HG02938 (cell line): ENCODE measurements around the gene HECTD4.
"Not testable (repeated sequence)": the region's sequence is repeated elsewhere in the genome, so short reads cannot be mapped to it uniquely, and the experiment has no call there.

Experiments
- ATAC-seq: cut with Tn5 transposase; IDR thresholded peaks from one replicate; pipeline ENCODE4 v1.9.1; 2021; ENCODE audit warnings: mild to moderate bottlenecking, moderate library complexity; ENCODE audit not compliant: unreplicated experiment

Gene HECTD4

DNA sequence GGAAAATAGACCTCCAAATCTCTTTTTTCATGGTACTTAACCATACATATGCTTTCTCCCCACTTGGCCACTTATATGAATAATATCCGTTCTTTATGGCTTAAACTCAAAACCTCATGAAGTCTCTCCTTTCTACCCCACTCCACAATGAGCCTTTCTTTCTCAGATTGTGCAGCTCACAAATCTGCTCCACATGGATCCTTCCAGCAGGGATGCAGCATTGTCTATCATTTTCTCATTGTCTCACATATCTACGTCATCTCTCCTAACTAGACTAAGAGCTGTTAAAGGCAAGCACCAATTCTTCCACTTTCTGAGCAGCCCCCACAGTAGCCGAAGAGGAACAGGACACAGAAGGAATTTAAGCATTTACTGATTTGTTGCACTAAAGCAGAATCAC, 106.4 kb downstream of the HECTD4 start:
- ATAC-seq: no peak

DNA sequence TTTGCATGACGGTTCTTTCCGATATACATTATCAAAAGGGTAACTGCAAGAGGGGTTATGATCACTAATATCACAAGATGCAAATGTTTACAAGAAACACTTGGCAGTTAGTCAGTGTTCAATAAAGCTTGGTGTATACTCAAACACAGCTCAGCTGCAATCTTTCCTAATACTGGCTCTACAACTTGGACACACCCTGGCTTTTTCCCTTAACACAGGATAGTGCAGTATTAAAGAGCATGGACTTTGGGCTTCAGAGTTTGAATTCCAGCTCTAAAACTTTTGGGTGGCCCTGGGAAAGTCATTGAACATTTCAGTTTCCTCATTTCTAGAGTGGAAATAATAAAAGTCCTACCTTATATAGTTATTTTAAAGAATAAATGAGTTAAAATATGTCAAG, 107.0 kb downstream of the HECTD4 start:
- ATAC-seq: no peak

DNA sequence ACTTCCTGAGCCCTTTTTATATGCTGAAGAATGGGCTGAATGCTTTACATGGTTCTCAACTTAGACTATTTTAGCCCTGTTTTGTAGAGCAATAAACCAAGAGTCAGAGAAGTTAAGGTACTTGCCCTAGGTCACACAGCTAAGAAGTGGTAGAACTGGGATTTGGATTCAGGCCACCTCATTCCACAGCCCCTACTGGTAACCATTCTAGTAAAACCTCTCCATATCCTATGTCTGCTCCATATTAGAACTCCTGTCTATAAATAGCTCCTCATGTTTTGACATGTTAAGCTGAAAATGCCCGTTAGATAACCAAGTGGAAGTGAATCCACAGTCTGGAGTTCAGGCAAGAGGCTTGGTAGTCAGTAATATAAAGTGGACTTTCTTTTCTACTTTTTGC, 111.6 kb downstream of the HECTD4 start:
- no peak for ATAC-seq

GRCh38 chr12:112266473-112266872, 115.8 kb downstream of the HECTD4 start:
- ATAC-seq: no peak

DNA sequence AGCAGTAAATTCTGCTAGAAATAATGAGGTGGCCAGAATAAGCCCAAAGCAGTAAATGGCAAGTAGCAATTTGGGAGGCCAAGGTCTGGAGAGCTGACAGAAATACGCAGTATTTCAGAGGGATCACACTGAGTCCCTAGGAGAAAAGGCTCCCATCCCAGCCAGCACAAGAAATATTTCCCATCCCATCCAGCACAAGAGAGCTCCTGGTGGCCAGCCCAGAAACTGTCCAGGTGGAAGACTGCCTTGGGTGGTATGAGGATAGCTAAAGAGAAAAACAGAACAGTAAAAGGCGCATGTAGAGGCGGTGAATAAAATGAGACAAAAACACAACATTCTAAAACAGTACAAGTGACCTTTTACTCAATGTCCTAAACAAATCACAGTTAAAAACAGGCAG, 120.7 kb downstream of the HECTD4 start:
- ATAC-seq: no peak

GRCh38 chr12:112258926-112259325, 123.3 kb downstream of the HECTD4 start:
- ATAC-seq: no peak

GRCh38 chr12:112256780-112257179, 125.5 kb downstream of the HECTD4 start:
- ATAC-seq: no peak

GRCh38 chr12:112252184-112252583, 130.0 kb downstream of the HECTD4 start:
- no peak for ATAC-seq

- not testable (repeated sequence) for ATAC-seq
Measured at GRCh38 chr12:112244902-112245301, 137.3 kb downstream of the HECTD4 start.

DNA sequence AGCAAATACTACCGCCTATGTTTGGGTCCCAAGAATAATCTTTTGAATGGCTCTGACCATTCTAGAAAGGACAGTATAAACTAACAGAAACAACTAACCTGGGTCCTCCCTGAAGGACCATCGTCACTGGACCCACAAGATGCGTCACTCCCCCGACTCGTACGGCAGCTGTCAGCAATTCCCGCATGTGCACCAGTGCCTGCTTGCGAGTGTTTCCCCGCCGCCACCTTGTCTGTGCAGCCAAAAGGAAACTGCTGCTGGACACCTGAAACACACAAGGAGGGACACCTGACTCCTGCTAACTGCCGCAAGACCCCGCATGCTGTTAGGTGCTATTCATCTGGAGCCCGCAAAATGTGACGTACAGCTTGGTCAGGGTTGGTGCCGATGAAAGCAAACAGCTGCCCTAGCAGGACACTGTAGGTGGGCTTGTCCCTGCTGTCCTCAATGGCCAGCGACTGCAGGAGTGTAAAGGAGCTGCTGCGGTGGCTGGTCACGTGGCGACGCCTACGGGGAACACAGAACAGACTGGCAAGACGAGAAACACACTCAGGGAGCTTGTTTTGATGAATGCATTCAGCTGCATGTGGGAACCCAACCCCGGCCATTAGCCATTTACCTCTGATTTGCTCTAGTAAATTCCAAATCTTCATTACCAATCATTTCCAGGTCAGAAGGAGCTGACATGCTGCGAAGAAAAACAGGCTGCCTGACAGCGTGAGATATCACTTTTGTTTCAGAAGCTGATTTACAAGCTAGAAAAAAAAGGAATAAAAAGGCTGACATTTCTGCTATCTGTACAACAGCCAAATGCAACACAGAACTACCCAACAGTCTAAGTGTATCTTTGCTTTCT, 138.7 kb downstream of the HECTD4 start:
- no peak for ATAC-seq

DNA sequence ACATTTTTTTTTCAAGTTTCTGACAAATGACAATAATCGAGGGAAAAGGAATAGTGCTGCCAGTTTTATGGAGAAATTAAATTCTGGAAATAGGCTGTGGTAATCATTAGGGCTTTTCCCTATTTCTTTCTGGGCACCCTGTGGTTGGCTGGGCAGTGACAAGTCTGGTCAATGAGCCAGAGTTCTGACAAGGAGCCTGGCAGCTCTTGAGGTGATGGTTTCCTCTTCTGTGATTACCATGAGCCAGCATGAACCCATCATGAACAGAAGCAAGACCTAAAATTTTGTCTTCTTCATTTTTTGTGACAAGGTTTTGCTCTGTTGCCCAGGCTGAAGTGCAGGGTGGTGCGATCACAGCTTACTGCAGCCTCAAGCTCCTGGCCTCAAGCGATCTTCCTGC, 141.1 kb downstream of the HECTD4 start:
- ATAC-seq: no peak

- no peak for ATAC-seq
Measured at GRCh38 chr12:112239881-112240280, 142.3 kb downstream of the HECTD4 start.

DNA sequence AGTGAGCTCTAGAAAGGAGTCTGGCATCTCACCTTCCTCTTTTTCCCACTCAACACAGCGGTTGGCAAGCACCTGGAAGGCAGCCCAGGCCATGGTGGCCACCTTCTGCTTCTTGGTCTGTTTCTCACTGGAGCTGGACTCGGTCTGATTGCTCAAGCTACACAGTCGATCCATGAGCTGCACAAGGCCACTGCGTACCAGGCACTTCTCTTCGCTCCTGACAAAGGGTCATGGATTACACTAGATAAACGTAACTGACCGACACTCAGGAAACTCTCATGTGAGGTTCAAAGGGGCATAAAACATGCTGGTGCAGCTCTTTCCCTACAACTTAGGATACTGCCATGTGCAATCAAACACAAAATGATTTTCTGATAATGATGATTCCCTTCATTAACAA, 143.2 kb downstream of the HECTD4 start:
- no peak for ATAC-seq

- ATAC-seq: no peak
Measured at GRCh38 chr12:112238441-112238840, 143.8 kb downstream of the HECTD4 start.

DNA sequence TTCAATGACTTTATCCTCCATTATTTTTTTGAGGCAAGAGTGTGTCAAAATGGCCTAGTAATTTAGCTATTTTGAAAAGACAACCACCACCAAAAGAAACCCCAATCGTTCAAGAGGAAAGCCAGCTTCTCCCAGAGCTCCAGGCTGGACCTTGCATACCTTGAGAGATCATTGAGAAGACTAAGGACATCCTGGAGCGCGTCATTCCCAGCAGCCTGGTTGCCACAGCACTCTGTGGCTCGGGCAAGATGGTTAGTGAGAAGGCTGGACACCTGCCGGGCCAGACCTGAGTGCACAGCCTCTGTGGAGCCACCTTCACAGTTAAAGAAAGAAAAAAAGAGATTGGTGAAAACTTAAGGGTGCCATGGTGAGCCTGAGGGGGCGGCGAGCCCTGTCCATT, 145.4 kb downstream of the HECTD4 start:
- ATAC-seq: no peak

GRCh38 chr12:112236386-112236785, 145.8 kb downstream of the HECTD4 start:
- no peak for ATAC-seq

DNA sequence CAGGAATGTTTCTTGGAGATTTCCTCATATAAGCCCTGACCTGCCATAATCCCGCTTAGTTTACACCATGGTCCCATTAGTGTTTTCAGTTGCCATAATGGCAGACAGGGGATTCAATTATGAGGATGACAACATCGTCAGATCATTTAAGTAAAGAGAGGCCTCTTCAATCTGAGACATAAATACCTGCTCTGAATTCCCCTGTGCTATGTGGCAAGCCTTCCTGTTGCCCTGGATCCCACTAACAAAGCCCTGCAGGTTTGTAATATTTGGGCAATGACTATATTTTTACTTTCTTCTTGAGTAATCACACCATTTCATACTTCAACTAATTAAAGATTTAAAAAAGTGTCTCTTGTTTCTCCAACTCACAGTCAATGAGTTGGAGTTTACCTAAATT, 147.9 kb downstream of the HECTD4 start:
- no peak for ATAC-seq

- ATAC-seq: no peak
Measured at GRCh38 chr12:112233242-112233641, 149.0 kb downstream of the HECTD4 start.

- ATAC-seq: no peak
Measured at GRCh38 chr12:112230136-112230535, 152.1 kb downstream of the HECTD4 start.

- no peak for ATAC-seq
Measured at GRCh38 chr12:112226768-112227167, 155.5 kb downstream of the HECTD4 start.

DNA sequence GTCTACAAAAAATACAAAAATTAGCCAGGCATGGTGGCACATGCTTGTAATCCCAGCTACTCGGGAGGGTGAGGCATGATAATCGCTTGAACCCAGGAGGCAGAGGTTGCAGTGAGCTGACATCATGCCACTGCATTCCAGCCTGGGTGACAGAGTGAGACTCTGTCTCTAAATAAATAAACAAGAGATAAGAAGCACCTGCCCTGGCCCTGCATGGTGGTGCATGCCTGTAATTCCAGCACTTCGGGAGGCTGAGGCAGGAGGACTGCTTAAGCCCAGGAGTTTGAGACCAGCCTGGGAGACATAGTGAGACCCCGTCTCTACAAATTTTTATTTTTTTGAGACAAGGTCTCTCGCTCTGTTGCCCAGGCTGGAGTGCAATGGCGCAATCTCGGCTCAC, 161.6 kb downstream of the HECTD4 start:
- not testable (repeated sequence) for ATAC-seq

- no peak for ATAC-seq
Measured at GRCh38 chr12:112219195-112219594, 163.0 kb downstream of the HECTD4 start.

GRCh38 chr12:112218150-112218549, 164.1 kb downstream of the HECTD4 start:
- ATAC-seq: no peak
